Loucy (cell line): Measurements from ENCODE around the gene ITIH3.

Source experiments
- EZH2phosphoT487 ChIP-seq: fragments of 200-600 bp; IDR thresholded peaks from 2 replicates; pipeline ENCODE4 v1.6.1; 2018; ENCODE audit warnings: antibody characterized with exemption, mild to moderate bottlenecking, moderate library complexity, borderline replicate concordance
- TF ChIP-seq, protein P1 (sequence below): fragments of 200-600 bp; sonication (generic); conservative IDR thresholded peaks from 2 replicates; pipeline ENCODE4 v1.5.1; 2014; ENCODE audit warnings: mild to moderate bottlenecking, antibody characterized with exemption, low read length

DNA sequence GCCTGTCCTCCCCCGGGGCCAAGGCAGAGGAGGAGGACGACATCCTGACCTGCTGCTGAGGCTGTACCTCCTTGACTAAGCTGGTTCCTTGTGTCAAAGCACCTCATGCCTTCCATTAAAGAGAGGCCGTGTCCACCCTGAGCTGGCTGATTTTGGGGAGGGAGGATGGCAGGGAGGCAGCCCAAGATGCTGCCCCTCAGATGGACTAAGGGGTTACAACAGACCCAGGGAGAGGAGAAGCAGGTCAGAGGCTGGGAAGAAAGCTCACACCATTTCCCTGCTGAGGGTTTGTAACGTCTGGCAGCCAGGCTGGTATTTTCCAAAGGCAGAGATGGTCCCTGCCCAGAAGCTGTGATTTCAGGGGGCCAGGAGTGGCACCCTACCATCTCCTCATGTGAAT lies 2.7 kb upstream of the ITIH3 start:
- TF ChIP-seq, protein P1, sequence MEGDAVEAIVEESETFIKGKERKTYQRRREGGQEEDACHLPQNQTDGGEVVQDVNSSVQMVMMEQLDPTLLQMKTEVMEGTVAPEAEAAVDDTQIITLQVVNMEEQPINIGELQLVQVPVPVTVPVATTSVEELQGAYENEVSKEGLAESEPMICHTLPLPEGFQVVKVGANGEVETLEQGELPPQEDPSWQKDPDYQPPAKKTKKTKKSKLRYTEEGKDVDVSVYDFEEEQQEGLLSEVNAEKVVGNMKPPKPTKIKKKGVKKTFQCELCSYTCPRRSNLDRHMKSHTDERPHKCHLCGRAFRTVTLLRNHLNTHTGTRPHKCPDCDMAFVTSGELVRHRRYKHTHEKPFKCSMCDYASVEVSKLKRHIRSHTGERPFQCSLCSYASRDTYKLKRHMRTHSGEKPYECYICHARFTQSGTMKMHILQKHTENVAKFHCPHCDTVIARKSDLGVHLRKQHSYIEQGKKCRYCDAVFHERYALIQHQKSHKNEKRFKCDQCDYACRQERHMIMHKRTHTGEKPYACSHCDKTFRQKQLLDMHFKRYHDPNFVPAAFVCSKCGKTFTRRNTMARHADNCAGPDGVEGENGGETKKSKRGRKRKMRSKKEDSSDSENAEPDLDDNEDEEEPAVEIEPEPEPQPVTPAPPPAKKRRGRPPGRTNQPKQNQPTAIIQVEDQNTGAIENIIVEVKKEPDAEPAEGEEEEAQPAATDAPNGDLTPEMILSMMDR, result no peak
- no peak for TF ChIP-seq EZH2phosphoT487
